Neural cell (in vitro differentiated cells): Measurements from ENCODE around the gene TRABD2B.

ENCODE experiments used
- CTCF ChIP-seq: fragments of 450-650 bp; IDR thresholded peaks from 2 replicates; pipeline ENCODE4 v1.5.1; 2014; ENCODE audit warnings: antibody characterized with exemption, mild to moderate bottlenecking, moderate library complexity; ENCODE audit not compliant: poor library complexity, severe bottlenecking
- EP300 ChIP-seq: fragments of 450-650 bp; conservative IDR thresholded peaks from 2 replicates; pipeline ENCODE4 v1.6.1; 2014; ENCODE audit warnings: antibody characterized with exemption, mild to moderate bottlenecking, moderate library complexity; ENCODE audit not compliant: poor library complexity, severe bottlenecking
- EZH2 ChIP-seq: fragments of 200-600, 300-800 bp; shearing (Covaris generic), sonication (generic); IDR thresholded peaks from 2 replicates; pipeline ENCODE4 v1.6.1; 2014; ENCODE audit warnings: antibody characterized with exemption, low read length, borderline replicate concordance, mild to moderate bottlenecking; ENCODE audit not compliant: insufficient read depth, poor library complexity, severe bottlenecking
- POLR2AphosphoS5 ChIP-seq: IDR thresholded peaks from 2 replicates; pipeline ENCODE4 v1.6.1; 2012
- RAD21 ChIP-seq: fragments of 450-650 bp; conservative IDR thresholded peaks from 2 replicates; pipeline ENCODE4 v1.6.1; 2014; ENCODE audit warnings: antibody characterized with exemption, mild to moderate bottlenecking, moderate library complexity
- SMC3 ChIP-seq: fragments of 450-650 bp; conservative IDR thresholded peaks from 2 replicates; pipeline ENCODE4 v1.6.1; 2014; ENCODE audit warnings: antibody characterized with exemption, mild to moderate bottlenecking, moderate library complexity; ENCODE audit not compliant: poor library complexity
- TAF1 ChIP-seq: IDR thresholded peaks from 2 replicates; pipeline ENCODE4 v1.6.1; 2012; ENCODE audit warnings: low read depth
- TF ChIP-seq, protein P1 (sequence below): IDR thresholded peaks from 2 replicates; pipeline ENCODE4 v1.6.1; 2012; ENCODE audit warnings: borderline replicate concordance

GRCh38 chr1:47976728-47977127 is 20.5 kb downstream of the TRABD2B start:
- TF ChIP-seq CTCF (no peak), EP300 (no peak), SMC3 (no peak), POLR2AphosphoS5 (no peak), EZH2 (no peak), TAF1 (no peak), RAD21 (no peak)
- TF ChIP-seq, protein P1, sequence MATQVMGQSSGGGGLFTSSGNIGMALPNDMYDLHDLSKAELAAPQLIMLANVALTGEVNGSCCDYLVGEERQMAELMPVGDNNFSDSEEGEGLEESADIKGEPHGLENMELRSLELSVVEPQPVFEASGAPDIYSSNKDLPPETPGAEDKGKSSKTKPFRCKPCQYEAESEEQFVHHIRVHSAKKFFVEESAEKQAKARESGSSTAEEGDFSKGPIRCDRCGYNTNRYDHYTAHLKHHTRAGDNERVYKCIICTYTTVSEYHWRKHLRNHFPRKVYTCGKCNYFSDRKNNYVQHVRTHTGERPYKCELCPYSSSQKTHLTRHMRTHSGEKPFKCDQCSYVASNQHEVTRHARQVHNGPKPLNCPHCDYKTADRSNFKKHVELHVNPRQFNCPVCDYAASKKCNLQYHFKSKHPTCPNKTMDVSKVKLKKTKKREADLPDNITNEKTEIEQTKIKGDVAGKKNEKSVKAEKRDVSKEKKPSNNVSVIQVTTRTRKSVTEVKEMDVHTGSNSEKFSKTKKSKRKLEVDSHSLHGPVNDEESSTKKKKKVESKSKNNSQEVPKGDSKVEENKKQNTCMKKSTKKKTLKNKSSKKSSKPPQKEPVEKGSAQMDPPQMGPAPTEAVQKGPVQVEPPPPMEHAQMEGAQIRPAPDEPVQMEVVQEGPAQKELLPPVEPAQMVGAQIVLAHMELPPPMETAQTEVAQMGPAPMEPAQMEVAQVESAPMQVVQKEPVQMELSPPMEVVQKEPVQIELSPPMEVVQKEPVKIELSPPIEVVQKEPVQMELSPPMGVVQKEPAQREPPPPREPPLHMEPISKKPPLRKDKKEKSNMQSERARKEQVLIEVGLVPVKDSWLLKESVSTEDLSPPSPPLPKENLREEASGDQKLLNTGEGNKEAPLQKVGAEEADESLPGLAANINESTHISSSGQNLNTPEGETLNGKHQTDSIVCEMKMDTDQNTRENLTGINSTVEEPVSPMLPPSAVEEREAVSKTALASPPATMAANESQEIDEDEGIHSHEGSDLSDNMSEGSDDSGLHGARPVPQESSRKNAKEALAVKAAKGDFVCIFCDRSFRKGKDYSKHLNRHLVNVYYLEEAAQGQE: no peak
